Left renal cortex interstitium (tissue), 4 donors: Measurements from ENCODE around the gene ACOXL. TPM values are rescaled to one million over a fixed set of nuclear protein-coding genes. Genes with fewer than 3 reads are reported as not detected.

ENCODE experiments used
- DNase-seq, 4 donors: peaks; one replicate each; pipeline ENCODE4 v3.0.0-alpha.2; 2013; ENCODE audit warnings: low read depth in 4 of 4, low spot score in 2 of 4, missing footprints in 1 of 4
- polyA plus RNA-seq, 4 donors: library from polyadenylated mRNA; unstranded; fragments of 120-200 nt; gene quantifications; one replicate each; pipeline ENCODE4 v1.2.1, GENCODE V29; 2013; ENCODE audit not compliant: insufficient read length in 4 of 4

The ACOXL gene
- polyA plus RNA-seq, 4 donors = 0.43 to 1.2 (median 0.76) TPM

DNA sequence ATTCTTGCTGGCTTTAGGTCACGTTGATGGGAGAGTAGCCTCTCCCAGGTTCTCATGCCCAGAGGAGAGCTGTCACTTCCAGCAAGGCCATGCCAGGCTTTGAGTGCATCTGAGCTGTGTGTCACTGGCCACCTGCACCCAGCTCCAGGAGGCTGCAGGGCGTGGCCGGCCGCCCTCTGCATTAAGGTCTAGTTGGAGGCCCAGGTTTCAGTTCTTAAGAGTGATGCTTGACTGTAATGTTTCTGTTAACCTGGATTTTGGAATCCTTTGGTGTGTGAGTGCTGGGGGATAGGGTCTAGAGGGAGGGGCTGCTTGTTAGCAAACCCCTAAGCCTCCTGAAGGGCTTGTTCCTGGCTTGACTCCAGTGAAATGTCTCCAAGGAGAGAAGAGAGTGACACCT lies 140.1 kb downstream of the ACOXL start:
- DNase-seq = no peak

- DNase-seq = no peak
These were observed 140.7 kb downstream of the ACOXL start for GRCh38 chr2:110873056-110873502.

DNA sequence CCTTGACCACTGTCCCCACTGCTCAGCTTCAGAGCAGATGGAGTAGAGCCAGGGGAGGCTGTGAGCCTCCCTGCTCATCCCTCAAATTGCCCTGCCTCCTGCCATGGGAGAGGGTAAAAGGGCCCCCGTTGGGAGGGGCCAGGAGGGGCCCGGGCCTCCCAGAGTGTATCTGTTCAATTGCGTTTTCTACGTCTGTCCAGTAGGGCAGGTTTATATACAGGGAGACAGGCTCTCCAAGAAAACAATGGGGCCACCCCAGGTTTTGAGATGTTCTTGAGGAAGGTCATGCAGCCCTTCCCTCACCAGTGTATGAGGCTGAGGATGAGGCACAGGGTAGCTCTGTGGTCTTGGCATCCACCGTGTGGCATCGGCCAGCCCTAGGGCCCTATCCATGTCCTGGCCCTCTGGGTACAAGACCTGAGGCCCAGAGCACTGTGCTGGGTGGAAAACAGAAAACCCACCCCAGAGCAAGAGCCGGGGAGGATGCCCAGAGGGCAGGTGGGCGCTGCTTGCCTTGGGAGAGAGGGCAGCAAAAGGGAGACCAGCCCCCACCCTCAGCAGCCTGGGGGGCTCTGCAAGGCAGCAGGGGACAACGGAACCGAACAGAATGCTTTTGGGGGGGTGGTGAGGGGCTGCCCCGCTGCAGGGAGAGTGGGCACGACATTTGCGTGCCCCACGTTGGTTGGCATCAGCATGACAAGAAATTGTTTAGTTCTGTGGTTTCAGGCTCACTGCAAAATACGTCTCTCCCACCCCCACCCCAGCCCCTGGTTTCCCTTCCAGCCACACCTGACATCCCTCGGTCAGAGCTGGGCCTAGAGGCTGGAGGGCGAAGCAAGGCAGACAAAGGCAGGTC lies 141.5 kb downstream of the ACOXL start:
- no peak for DNase-seq

DNA sequence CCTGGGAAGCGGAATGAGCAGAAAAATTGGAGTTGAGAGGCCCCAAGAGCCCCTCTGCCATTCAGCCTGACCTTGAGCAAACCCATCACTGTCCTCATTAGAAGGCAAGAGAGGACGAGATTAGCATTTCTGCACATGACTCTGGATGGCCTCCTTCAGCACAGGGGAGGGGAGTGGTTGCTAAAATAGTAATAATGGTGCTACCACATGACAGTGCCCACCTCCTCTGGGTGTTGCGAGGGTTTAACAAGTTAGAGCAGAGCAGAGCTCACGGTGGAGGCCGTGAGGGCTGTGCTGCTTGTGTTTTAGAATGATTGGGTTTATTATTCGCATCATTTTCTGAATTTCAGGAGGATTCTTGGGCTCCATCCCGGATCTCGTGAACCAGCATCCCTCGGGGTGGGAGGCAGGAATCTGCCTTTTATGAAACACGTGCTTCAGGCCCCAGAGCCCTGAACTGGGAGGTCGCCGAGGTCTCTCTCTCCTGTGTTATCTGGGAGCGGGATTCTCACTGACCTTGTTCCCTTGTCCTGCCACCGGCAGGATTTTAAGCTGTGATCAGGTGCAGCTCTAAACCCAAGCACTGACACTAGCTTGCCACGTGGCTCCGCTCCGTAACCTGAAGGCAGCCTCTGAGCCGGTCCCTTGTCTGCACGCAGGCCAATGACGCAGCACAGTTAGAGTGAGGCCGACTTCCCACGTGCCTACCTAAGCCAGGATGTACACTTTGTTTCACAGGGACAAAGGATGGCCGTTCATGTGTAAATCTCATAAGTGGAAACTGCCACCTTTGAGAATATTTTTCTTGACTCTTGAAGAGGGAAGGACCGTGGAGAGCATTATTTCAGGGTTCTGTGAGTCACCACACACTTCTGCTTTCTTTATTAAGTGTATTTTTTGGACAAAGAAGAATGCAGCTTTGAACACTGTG lies 142.3 kb downstream of the ACOXL start:
- DNase-seq = no peak

GRCh38 chr2:110875384-110875725 lies 143.0 kb downstream of the ACOXL start:
- no peak for DNase-seq

- no peak for DNase-seq
These were observed 144.0 kb downstream of the ACOXL start for GRCh38 chr2:110876167-110876999.

DNA sequence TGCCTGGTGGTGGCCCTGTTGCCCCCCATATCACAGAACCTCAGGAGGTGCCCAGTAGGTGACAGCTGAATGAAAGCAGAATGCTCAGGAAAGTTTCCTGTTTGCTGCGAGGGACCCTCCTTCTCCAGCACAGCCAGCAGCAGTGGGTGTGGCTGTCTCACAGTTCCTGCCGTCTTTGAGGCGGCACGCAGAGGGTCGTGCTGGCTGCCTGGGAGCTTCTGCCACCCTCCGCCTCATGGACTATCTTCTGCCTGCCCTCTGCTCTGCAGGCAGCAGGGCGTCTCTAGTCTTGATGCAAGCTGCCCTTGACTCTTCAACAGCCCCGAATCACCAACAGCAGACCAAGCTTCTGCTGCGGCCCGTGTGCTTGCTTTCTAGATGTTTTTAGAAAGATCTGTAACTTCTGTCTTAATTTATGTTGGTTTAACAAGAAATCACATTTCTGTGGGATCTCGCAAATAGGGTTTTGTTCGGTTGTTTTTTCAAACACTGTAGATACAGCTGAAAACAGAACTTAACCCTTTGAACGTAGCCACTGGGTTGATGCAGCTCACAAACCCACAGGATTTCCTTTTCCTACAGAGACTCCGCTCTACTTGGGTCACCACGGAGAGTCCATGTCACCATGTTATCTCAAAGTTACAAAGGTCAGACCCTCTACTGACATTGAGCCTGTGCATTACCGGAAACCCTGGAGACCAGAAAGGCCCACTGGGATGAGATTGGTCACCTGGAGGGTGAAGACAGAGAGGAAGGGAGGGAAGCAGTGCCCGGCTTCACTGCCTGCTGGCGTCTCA lies 144.9 kb downstream of the ACOXL start:
- DNase-seq = no peak

- no peak for DNase-seq
These were observed 145.8 kb downstream of the ACOXL start for GRCh38 chr2:110878150-110878549.

DNA sequence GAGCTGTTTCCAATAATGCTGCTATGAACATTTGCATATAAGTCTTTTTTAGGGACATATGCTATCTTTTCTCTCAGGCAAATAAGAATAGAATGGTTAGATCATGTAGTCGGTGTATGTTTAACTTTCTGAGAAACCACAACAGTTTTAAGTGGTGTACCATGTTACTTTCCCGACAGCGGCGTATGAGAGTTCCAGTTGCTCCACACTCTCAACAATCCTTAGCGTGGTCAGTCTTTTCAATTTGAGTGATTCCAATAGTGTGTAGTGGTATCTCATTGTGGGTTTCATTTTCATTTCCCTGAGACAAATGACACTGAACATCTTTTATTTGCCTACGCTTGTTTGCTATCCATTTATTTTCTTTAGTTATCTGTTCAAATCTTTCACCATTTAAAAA lies 149.5 kb downstream of the ACOXL start:
- no peak for DNase-seq

DNA sequence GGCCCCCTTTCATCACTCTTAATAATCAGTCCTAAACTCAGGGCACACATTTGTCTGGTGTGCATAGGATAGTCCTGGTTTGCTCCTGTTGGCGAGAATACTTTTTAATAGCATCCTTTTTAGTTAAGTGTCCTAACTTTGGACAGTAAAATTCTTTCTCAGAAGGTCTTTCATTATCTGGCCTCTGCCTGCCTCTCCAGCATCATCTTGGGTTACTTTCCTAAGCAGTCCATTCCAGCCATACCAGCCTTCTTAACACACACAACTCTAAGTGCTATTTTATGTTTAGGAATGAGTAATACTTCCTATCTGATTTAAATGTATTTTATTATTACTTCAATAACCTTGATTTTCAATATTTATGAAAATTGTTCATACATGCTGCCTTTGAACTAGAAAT lies 151.0 kb downstream of the ACOXL start:
- no peak for DNase-seq

DNA sequence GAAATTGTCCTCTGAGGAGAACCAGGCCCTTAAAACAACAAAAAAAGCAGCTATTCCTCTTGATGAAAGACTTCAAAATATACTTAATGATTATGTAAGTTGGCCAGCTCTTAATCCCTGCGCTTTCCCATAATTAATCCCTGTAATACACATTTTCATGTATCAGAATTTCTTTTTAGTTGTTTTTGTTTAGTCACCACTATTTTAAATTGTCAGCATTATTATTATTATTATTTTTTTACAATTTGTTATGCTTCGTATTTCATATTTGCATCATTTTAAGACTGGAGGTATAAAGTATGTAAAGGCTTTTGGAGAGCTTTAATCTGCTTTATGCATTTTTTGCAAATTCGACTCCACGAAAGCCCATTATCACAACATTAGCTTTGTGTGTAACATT lies 152.9 kb downstream of the ACOXL start:
- DNase-seq = no peak

DNA sequence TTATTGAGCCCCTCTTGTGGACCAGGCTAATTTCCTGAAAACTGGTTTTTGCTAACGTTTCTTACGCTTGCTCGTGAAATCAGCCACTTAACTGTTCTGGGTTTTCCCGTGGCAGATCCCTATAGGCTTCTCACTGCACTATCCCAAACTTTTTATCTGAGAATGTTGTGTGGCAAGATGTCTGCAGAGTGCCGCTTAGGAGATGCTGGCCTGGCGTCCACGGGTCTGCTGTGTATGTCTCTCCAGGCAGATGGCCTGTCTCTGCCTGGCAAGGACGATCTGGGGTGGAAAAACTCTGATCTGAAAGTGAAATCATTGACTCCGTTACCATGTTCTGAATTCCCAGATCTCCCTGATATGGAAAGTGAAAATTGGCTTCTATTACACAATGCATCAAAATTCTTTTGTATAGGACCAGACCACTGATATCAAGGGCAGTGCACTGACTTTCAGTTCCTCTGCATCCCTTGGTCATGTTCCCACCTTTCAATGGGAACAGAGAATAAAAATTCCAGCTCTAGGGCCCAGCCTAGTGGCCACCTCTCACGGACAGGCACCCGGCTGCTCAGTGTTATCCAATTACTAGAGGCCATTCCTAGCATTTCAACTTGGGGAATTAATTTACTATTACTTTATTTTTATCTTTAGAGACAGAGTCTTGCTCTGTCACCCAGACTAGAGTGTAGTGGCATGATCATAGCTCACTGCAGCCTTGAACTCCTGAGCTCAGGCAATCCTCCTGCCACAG lies 154.6 kb downstream of the ACOXL start:
- DNase-seq = no peak

DNA sequence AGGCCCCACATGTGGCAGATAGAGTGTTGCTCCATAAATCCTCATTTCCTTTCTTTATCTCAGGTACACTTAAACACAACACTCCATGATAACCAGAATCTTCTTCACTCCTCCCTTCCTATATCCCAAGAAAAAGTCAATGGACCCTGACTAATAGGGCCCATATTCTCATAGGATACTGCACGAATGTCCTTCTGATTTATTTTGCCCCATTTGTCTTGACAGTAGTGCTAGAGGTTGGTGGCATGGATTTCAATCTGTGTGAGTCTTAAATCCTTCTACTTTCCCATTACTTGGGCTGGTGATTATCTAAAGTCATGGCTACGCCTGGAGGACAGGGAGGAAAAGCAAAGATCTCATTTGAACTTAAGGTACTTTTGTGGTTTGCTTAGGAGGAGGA lies 156.0 kb downstream of the ACOXL start:
- peak; percentile 28 to 55 (median 41) for DNase-seq

- no peak for DNase-seq
These were observed 159.3 kb downstream of the ACOXL start for GRCh38 chr2:110891626-110892025.

- no peak for DNase-seq
These were observed 163.9 kb downstream of the ACOXL start for GRCh38 chr2:110896226-110896625.

DNA sequence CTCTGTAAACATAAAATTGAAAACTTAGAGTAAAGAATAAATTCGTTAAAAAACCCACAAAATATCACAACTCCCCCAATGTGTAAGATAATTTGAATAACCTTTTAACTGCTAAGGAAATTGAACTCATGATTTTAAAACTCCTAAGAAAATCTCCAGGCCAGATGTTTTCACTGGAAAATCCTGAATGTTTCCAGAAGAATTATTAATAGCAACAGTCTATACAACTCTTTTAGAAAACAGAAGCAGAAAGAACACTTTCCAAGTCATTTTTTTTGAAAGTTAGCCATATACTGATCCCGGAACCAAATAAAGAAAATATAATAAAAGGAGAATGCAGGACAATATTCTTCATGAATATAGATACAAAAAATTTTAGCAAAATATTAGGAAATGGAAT lies 165.6 kb downstream of the ACOXL start:
- no peak for DNase-seq

- no peak for DNase-seq
These were observed 167.8 kb downstream of the ACOXL start for GRCh38 chr2:110900191-110900590.

DNA sequence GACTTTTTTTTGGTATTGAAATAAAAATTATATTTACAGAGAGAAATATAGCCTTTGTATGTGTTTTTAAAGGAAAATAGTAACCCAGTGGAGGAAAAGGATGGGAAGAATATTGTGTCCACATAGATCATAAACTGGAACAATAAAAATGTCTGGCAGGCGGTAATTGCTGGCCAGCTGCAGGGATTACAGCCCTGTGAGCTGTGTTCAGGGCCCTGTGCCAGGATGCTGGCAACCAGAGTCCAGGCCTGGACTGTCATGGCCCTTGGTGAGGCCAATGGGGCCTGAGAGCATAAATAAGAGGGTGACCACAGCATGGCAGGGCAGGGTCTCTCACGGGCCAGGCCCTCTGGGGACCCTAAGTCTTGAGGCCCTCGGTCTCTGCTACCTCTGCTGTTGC lies 171.2 kb downstream of the ACOXL start:
- DNase-seq = no peak

DNA sequence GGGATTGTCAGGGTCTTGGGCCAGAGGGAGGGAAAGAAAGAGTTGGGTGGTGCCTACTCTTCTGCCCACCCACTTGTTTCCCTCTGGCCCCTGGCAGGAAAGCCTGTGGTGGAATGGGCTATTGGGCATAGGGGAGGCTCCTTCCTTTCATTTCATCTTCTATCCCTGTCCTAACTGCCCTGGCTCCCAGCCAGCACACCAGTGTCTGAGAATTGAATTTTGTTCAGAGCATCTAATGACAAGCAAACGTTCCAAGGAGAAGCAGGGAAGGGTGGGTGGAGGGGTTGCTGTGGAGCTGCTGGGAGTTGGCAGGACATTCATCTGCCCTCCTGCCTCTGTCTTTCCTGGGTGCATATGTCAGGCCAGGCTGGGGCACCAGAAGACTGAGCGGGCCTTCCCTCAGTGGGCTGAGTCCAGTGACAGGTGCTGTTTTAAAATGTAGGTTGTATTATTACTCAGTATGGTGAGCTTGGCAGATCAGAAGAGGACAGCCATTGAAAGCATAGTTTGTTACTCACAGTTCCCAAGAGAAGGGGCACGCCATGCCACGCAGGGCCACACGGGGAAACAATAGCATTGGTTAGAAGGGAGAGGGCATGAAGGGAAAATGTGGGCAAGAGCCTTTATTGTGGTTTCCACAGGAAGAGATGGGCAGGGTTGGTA lies 171.9 kb downstream of the ACOXL start:
- no peak for DNase-seq
